H1 (cell line): Measurements from ENCODE around the gene UBE2G2. TPM values are rescaled to one million over a fixed set of nuclear protein-coding genes. Genes with fewer than 3 reads are reported as not detected.

Experiments used
- CTCF ChIA-PET: fragments of 300-600 bp; sonication (Branson Sonifier 250); formaldehyde crosslinking; loops from one replicate; lab custom pipeline; 2021; ENCODE audit not compliant: partially characterized antibody; lab: Charles Lee
- POLR2A ChIA-PET: fragments of 300-600 bp; sonication (Branson Sonifier 250); formaldehyde crosslinking; loops from one replicate; lab custom pipeline; 2021; ENCODE audit warnings: inconsistent platforms; ENCODE audit not compliant: partially characterized antibody; lab: Charles Lee
- DNase-seq, 2 experiments: peaks; one replicate each; pipeline versions ENCODE4 v3.0.0 to v3.0.0-alpha.2; 2010 to 2022; ENCODE audit warnings: low spot score in 2 of 2, low read depth in 1 of 2, mixed read lengths in 1 of 2
- FAIRE-seq: peaks from 2 replicates; lab custom pipeline; 2011; peaks lifted over from hg19 to GRCh38; lab: Jason Lieb, UNC
- H2AFZ ChIP-seq: 2 replicates; pipeline ENCODE4 v1.8.1; 2012; ENCODE audit warnings: low read length, inconsistent platforms
- H2AK5ac ChIP-seq: 2 replicates; pipeline ENCODE4 v1.6.1; 2013; ENCODE audit warnings: low read depth, low read length
- H2BK120ac ChIP-seq: replicated peaks from 2 replicates; pipeline ENCODE3; 2013; ENCODE audit warnings: low read depth, low read length, inconsistent platforms
- H2BK12ac ChIP-seq: 2 replicates; pipeline ENCODE4 v1.6.1; 2013; ENCODE audit warnings: low read depth, low read length
- H2BK15ac ChIP-seq: 2 replicates; pipeline ENCODE4 v1.6.1; 2013; ENCODE audit warnings: low read length
- H2BK20ac ChIP-seq: 2 replicates; pipeline ENCODE4 v1.6.1; 2013; ENCODE audit warnings: low read length
- H2BK5ac ChIP-seq: 2 replicates; pipeline ENCODE4 v1.6.1; 2013; ENCODE audit warnings: low read depth, low read length
- H3K14ac ChIP-seq: 2 replicates; pipeline ENCODE4 v1.6.1; 2013; ENCODE audit warnings: inconsistent platforms; ENCODE audit not compliant: insufficient read length
- H3K18ac ChIP-seq: 2 replicates; pipeline ENCODE4 v1.6.1; 2013; ENCODE audit warnings: low read length; ENCODE audit errors: extremely low read depth
- H3K23ac ChIP-seq: 2 replicates; pipeline ENCODE4 v1.6.1; 2013; ENCODE audit warnings: inconsistent platforms; ENCODE audit not compliant: insufficient read length
- H3K23me2 ChIP-seq: 2 replicates; pipeline ENCODE4 v1.6.1; 2013; ENCODE audit warnings: low read depth, low read length
- H3K27ac ChIP-seq: 2 replicates; pipeline ENCODE4 v1.6.1; 2011; ENCODE audit warnings: low read depth, low read length, inconsistent platforms
- H3K27me3 ChIP-seq, 4 experiments: replicated peaks in 1 of 4; 1 replicate in 1 of 4; 2 replicates in 3 of 4; pipeline versions ENCODE4 v1.6.1 to v1.8.1; 2011 to 2013; ENCODE audit warnings: low read length in 3 of 4, mild to moderate bottlenecking in 3 of 4, inconsistent platforms in 2 of 4, mixed read lengths in 2 of 4, moderate library complexity in 1 of 4; ENCODE audit not compliant: control insufficient read depth in 3 of 4, insufficient read depth in 3 of 4; ENCODE audit errors: extremely low read depth in 1 of 4
- H3K36me3 ChIP-seq, 4 experiments: 2 replicates each; pipeline versions ENCODE4 v1.6.1 to v1.8.1; 2011 to 2013; ENCODE audit warnings: mild to moderate bottlenecking in 4 of 4, low read length in 3 of 4, moderate library complexity in 2 of 4, control low read depth in 1 of 4, inconsistent platforms in 1 of 4; ENCODE audit not compliant: insufficient read depth in 4 of 4, control insufficient read depth in 2 of 4
- H3K4ac ChIP-seq: replicated peaks from 2 replicates; pipeline ENCODE3; 2013; ENCODE audit warnings: low read length, low read depth, mixed read lengths, inconsistent platforms; ENCODE audit not compliant: insufficient read length
- H3K4me1 ChIP-seq, 4 experiments: replicated peaks in 1 of 4; 1 replicate in 1 of 4; 2 replicates in 3 of 4; pipeline versions ENCODE4 v1.6.1 to v1.8.1; 2011 to 2013; ENCODE audit warnings: low read length in 3 of 4, inconsistent platforms in 2 of 4, mixed read lengths in 1 of 4; ENCODE audit not compliant: insufficient read depth in 4 of 4, control insufficient read depth in 3 of 4
- H3K4me2 ChIP-seq, 2 experiments: 2 replicates each; pipeline versions ENCODE4 v1.6.1 to v1.8.1; 2011 to 2013; ENCODE audit warnings: low read depth in 2 of 2, low read length in 2 of 2, control low read depth in 1 of 2, inconsistent platforms in 1 of 2, mild to moderate bottlenecking in 1 of 2; ENCODE audit not compliant: insufficient read depth in 1 of 2
- H3K4me3 ChIP-seq, 4 experiments: fragments of 200-600, 300-600 bp in 1 of 4; sonication (generic), shearing (Covaris generic), sonication (Bioruptor Twin) in 1 of 4; 2 replicates each; pipeline versions ENCODE4 v1.5.1 to v1.8.1; 2011 to 2016; ENCODE audit warnings: low read length in 4 of 4, low read depth in 3 of 4, control low read depth in 2 of 4, inconsistent platforms in 2 of 4, mild to moderate bottlenecking in 2 of 4, mixed read lengths in 1 of 4, moderate library complexity in 1 of 4; ENCODE audit not compliant: insufficient read depth in 2 of 4; ENCODE audit errors: extremely low read depth in 1 of 4
- H3K56ac ChIP-seq: replicated peaks from 2 replicates; pipeline ENCODE3; 2013; ENCODE audit warnings: low read depth, mild to moderate bottlenecking, mixed read lengths, low read length, inconsistent platforms; ENCODE audit not compliant: insufficient read length
- H3K79me1 ChIP-seq: 2 replicates; pipeline ENCODE4 v1.6.1; 2013; ENCODE audit warnings: low read depth, low read length, control low read depth
- H3K79me2 ChIP-seq, 2 experiments: 2 replicates each; pipeline versions ENCODE4 v1.6.1 to v1.8.1; 2012 to 2013; ENCODE audit warnings: low read length in 2 of 2, mild to moderate bottlenecking in 2 of 2, inconsistent platforms in 1 of 2; ENCODE audit not compliant: insufficient read depth in 2 of 2, control insufficient read depth in 1 of 2
- H3K9ac ChIP-seq, 4 experiments: replicated peaks in 1 of 4; 1 replicate in 1 of 4; 2 replicates in 3 of 4; pipeline versions ENCODE4 v1.6.1 to v1.8.1; 2011 to 2013; ENCODE audit warnings: low read depth in 3 of 4, low read length in 3 of 4, control low read depth in 2 of 4, mild to moderate bottlenecking in 2 of 4, moderate library complexity in 2 of 4, inconsistent platforms in 1 of 4; ENCODE audit errors: extremely low read depth in 1 of 4
- H3K9me3 ChIP-seq, 2 experiments: 2 replicates each; pipeline versions ENCODE4 v1.6.1 to v1.8.1; 2012 to 2013; ENCODE audit warnings: mild to moderate bottlenecking in 2 of 2, moderate library complexity in 2 of 2, control low read depth in 1 of 2, inconsistent platforms in 1 of 2, low read depth in 1 of 2, low read length in 1 of 2, mixed read lengths in 1 of 2; ENCODE audit not compliant: insufficient read depth in 2 of 2
- H4K20me1 ChIP-seq, 2 experiments: replicated peaks in 1 of 2; 2 replicates each; pipeline versions ENCODE3 to v1.8.1; 2011 to 2013; ENCODE audit warnings: inconsistent platforms in 2 of 2, low read length in 2 of 2, mild to moderate bottlenecking in 1 of 2; ENCODE audit not compliant: insufficient read depth in 2 of 2, control insufficient read depth in 1 of 2
- H4K5ac ChIP-seq: 2 replicates; pipeline ENCODE4 v1.6.1; 2013; ENCODE audit warnings: low read length, low read depth, mixed read lengths, inconsistent platforms; ENCODE audit not compliant: insufficient read length
- H4K8ac ChIP-seq: 2 replicates; pipeline ENCODE4 v1.8.0; 2013; ENCODE audit warnings: mild to moderate bottlenecking, moderate library complexity, low read length, inconsistent platforms; ENCODE audit not compliant: insufficient read depth; ENCODE audit errors: extremely low read depth
- H4K91ac ChIP-seq: replicated peaks from 2 replicates; pipeline ENCODE3; 2013; ENCODE audit warnings: low read length, mixed read lengths, inconsistent platforms; ENCODE audit not compliant: insufficient read length
- BCL11A ChIP-seq, 2 experiments: IDR thresholded peaks; one replicate each; pipeline ENCODE4 v1.6.1; 2011; ENCODE audit warnings: low read depth in 2 of 2, low read length in 2 of 2, mild to moderate bottlenecking in 2 of 2
- CHD2 ChIP-seq: IDR thresholded peaks from 2 replicates; pipeline ENCODE4 v1.6.1; 2012; ENCODE audit warnings: low read length, improper control_type of control experiment
- EP300 ChIP-seq, 2 experiments: IDR thresholded peaks; 1 replicate in 1 of 2; 2 replicates in 1 of 2; pipeline ENCODE4 v1.6.1; 2011 to 2012; ENCODE audit warnings: low read depth in 2 of 2, low read length in 2 of 2, mild to moderate bottlenecking in 2 of 2, borderline replicate concordance in 1 of 2, inconsistent platforms in 1 of 2, moderate library complexity in 1 of 2
- KDM1A ChIP-seq: fragments of 200-600, 300-600 bp; sonication (generic); IDR thresholded peaks from 2 replicates; pipeline ENCODE4 v1.7.1; 2016; ENCODE audit warnings: mild to moderate bottlenecking, low read length, borderline replicate concordance
- KDM5A ChIP-seq: fragments of 200-600 bp; IDR thresholded peaks from 2 replicates; pipeline ENCODE4 v1.7.1; 2012; ENCODE audit warnings: mild to moderate bottlenecking, low read length, inconsistent platforms, mixed read lengths
- POLR2AphosphoS5 ChIP-seq: IDR thresholded peaks from 2 replicates; pipeline ENCODE4 v1.6.1; 2011; ENCODE audit warnings: low read depth, low read length
- RAD21 ChIP-seq, 2 experiments: IDR thresholded peaks in 1 of 2; conservative IDR thresholded peaks in 1 of 2; 2 replicates each; pipeline ENCODE4 v1.6.1; 2011; ENCODE audit warnings: low read depth in 2 of 2, low read length in 2 of 2, improper control_type of control experiment in 1 of 2, inconsistent platforms in 1 of 2, mild to moderate bottlenecking in 1 of 2, moderate library complexity in 1 of 2
- SP1 ChIP-seq: IDR thresholded peaks from 2 replicates; pipeline ENCODE4 v1.6.1; 2011; ENCODE audit warnings: low read depth, low read length
- TEAD4 ChIP-seq: IDR thresholded peaks from 2 replicates; pipeline ENCODE4 v1.6.1; 2012; ENCODE audit warnings: low read depth, low read length, inconsistent platforms, mixed read lengths
- YY1 ChIP-seq: IDR thresholded peaks from 2 replicates; pipeline ENCODE4 v1.6.1; 2011; ENCODE audit warnings: low read depth, mild to moderate bottlenecking, low read length
- ZNF274 ChIP-seq: IDR thresholded peaks from 2 replicates; pipeline ENCODE4 v1.7.0; 2012; ENCODE audit warnings: low read length, borderline replicate concordance; ENCODE audit errors: extremely low read depth
- WGBS, 2 experiments: shearing (Covaris generic) in 1 of 2; methylation state at CpG; one replicate each; pipeline versions ENCODE4 v1.1.6 to v1.1.7; 2013 to 2015; ENCODE audit warnings: low lambda C conversion rate in 2 of 2, mixed read lengths in 2 of 2, inconsistent platforms in 1 of 2, low coverage in 1 of 2, missing lambda C conversion rate in 1 of 2; ENCODE audit not compliant: insufficient replicate concordance in 2 of 2, insufficient coverage in 1 of 2, insufficient read length in 1 of 2; ENCODE audit errors: extremely low coverage in 1 of 2, missing lambda C conversion rate in 1 of 2; 5-methylcytosine and 5-hydroxymethylcytosine counted together
- polyA plus RNA-seq, 7 experiments: library from polyadenylated mRNA; depleted of rRNA in 3 of 7; stranded (reverse) in 5 of 7; unstranded in 2 of 7; fragments of >200 nt in 5 of 7; fragments of 200-250 nt in 2 of 7; gene quantifications; 1 replicate in 5 of 7; 2 replicates in 1 of 7; 4 replicates in 1 of 7; pipeline versions ENCODE4 v1.2.1 to v1.2.3, GENCODE V29; 2011 to 2013; ENCODE audit warnings: missing spikeins in 2 of 7, mixed read lengths in 2 of 7
- total RNA-seq: library from RNA; stranded (reverse); fragmentation: NEBNext Ultra II Directional; extraction: Animal tissue kit (Norgen Biotek cat#: 25700); gene quantifications from 2 replicates; pipeline ENCODE4 v1.2.1, GENCODE V29; 2021
- TF ChIP-seq, protein P1 (sequence below): IDR thresholded peaks from 2 replicates; pipeline ENCODE4 v1.6.1; 2011; ENCODE audit warnings: low read length, improper control_type of control experiment

The UBE2G2 gene
- total and polyA plus RNA-seq, 2 of the 8 experiments (the other 6 are each of a cell fraction or from before 2014, with no cell fraction given) = 96.3 to 101 TPM

GRCh38 chr21:44729336-44730027, 72.1 kb downstream of the UBE2G2 start:
- H2BK20ac ChIP-seq = no peak overlapping the region
- H2AFZ ChIP-seq = no peak overlapping the region
- H3K9ac ChIP-seq = no peak overlapping the region
- no peaks in the 10 kb centered on the region for H3K36me3 ChIP-seq
- ChIA-PET POLR2A (interaction anchor here (0.6 kb wide), 1 partner anchor 72 kb away, joined by 3 read pairs; the partner anchor contains the start of gene UBE2G2), CTCF (interaction anchor here (1.5 to 1.7 kb wide), 3 partner anchors 11 to 219 kb away, joined by 3 to 5 read pairs (median 5); no protein-coding TSS in a partner anchor)
- no peak overlapping the region for H2BK12ac ChIP-seq
- H2BK120ac ChIP-seq = no peak overlapping the region
- no peaks in the 10 kb centered on the region for H3K4me1 ChIP-seq
- 92% methylated on average over 23 of the region's 23 CpGs; no CpG with 5 or more reads in 1 of the 2 experiments for WGBS, 2 experiments
- no peak overlapping the region for H2AK5ac ChIP-seq
- no peak overlapping the region for H3K23ac ChIP-seq
- no peak overlapping the region for H3K4me3 ChIP-seq
- no peak overlapping the region for H4K91ac ChIP-seq
- no peaks in the 10 kb centered on the region for H3K79me1 ChIP-seq
- no peak overlapping the region for H3K27ac ChIP-seq
- H3K23me2 ChIP-seq = no peaks in the 10 kb centered on the region
- no peak overlapping the region for H3K56ac ChIP-seq
- no peak overlapping the region for H3K4me2 ChIP-seq
- FAIRE-seq (no peak), DNase-seq (no peak)
- H3K14ac ChIP-seq = no peak overlapping the region
- H2BK5ac ChIP-seq = no peak overlapping the region
- no peak overlapping the region for H4K8ac ChIP-seq
- peaks cover 0 to 2% (median 0%) of the 10 kb centered on the region in 4 experiments; a peak in 1 of 7 replicates for H3K27me3 ChIP-seq
- peaks cover 0 to 3% of the 10 kb centered on the region in 2 experiments; a peak in 1 of 4 replicates for H3K9me3 ChIP-seq
- no peak overlapping the region for H3K4ac ChIP-seq
- no peak overlapping the region for H3K18ac ChIP-seq
- no peak overlapping the region for H4K5ac ChIP-seq
- no peaks in the 10 kb centered on the region for H4K20me1 ChIP-seq
- no peak overlapping the region for H2BK15ac ChIP-seq
- no peaks in the 10 kb centered on the region for H3K79me2 ChIP-seq
- no peak for TF ChIP-seq EP300 (IDR thresholded peaks at IDR 0.05; ENCODE audit: borderline replicate concordance in 1 of 2, low read depth in 2 of 2, low read length in 2 of 2)
- TF ChIP-seq, protein P1, sequence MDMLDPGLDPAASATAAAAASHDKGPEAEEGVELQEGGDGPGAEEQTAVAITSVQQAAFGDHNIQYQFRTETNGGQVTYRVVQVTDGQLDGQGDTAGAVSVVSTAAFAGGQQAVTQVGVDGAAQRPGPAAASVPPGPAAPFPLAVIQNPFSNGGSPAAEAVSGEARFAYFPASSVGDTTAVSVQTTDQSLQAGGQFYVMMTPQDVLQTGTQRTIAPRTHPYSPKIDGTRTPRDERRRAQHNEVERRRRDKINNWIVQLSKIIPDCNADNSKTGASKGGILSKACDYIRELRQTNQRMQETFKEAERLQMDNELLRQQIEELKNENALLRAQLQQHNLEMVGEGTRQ = no peak
- no peak for TF ChIP-seq SP1
- TF ChIP-seq CHD2 = no peak
- no peak for TF ChIP-seq ZNF274
- TF ChIP-seq YY1 = no peak
- no peak for TF ChIP-seq RAD21 (IDR thresholded peaks at IDR 0.05 in 1 of 2, conservative IDR thresholded peaks at IDR 0.05 in 1 of 2; ENCODE audit: low read depth in 2 of 2, low read length in 2 of 2)
- no peak for TF ChIP-seq POLR2AphosphoS5
- TF ChIP-seq BCL11A (IDR thresholded peaks at IDR 0.05; ENCODE audit: low read depth in 2 of 2, low read length in 2 of 2) = no peak
- no peak for TF ChIP-seq KDM1A
- TF ChIP-seq KDM5A = no peak
- TF ChIP-seq TEAD4 = no peak
